Adipocyte (in vitro differentiated cells): ENCODE measurements around the gene GLRA1.

Experiments used
- DNase-seq: peaks from one replicate; pipeline ENCODE4 v3.0.0-alpha.2; 2015; ENCODE audit warnings: low read depth
- H3K27me3 ChIP-seq: replicated peaks from 2 replicates; pipeline ENCODE4 v1.7.0; 2013; ENCODE audit warnings: mild to moderate bottlenecking, low read length, moderate library complexity; ENCODE audit not compliant: control insufficient read depth, insufficient read depth
- H3K36me3 ChIP-seq: 2 replicates; pipeline ENCODE4 v1.7.0; 2013; ENCODE audit warnings: low read length, mild to moderate bottlenecking, moderate library complexity; ENCODE audit not compliant: control insufficient read depth, insufficient read depth, severe bottlenecking
- H3K4me1 ChIP-seq: 2 replicates; pipeline ENCODE4 v1.7.0; 2013; ENCODE audit warnings: mild to moderate bottlenecking, low read length, moderate library complexity; ENCODE audit not compliant: control insufficient read depth, insufficient read depth
- H3K4me3 ChIP-seq: 2 replicates; pipeline ENCODE4 v1.7.0; 2013; ENCODE audit warnings: mild to moderate bottlenecking, low read length, moderate library complexity
- H3K9ac ChIP-seq: 2 replicates; pipeline ENCODE4 v1.7.0; 2013; ENCODE audit warnings: mild to moderate bottlenecking, low read length, moderate library complexity
- H3K9me3 ChIP-seq: 2 replicates; pipeline ENCODE4 v1.7.0; 2013; ENCODE audit warnings: mild to moderate bottlenecking, low read length, moderate library complexity; ENCODE audit not compliant: control insufficient read depth

GLRA1 gene

DNA sequence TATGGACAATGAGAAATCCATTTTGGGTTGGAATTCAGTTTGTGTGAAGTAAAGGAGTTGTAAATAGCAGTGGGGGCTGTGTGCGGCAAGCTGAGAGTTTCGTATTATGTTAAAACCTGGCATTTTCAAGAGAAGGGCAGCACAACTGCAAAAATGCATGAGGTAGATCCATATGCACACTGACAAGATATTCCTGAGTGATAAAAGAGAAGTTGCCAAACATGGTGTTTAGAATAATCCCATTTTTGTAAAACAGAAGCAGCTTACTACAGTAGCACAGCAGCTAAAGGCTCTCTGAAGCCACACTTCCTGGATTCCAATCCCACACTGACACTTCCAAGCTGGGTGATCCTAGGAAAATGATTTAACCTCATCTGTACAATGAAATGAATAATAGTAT is 11.2 kb downstream of the GLRA1 start:
- peaks cover 4% of the 10 kb centered on the region for H3K27me3 ChIP-seq
- no peaks in the 10 kb centered on the region for H3K4me1 ChIP-seq
- H3K9ac ChIP-seq: no peak overlapping the region
- H3K9me3 ChIP-seq: no peaks in the 10 kb centered on the region
- H3K36me3 ChIP-seq: no peaks in the 10 kb centered on the region
- DNase-seq: no peak
- H3K4me3 ChIP-seq: no peak overlapping the region

- H3K9me3 ChIP-seq: no peaks in the 10 kb centered on the region
- DNase-seq: no peak
- H3K27me3 ChIP-seq: peaks cover 4% of the 10 kb centered on the region
- no peaks in the 10 kb centered on the region for H3K36me3 ChIP-seq
- H3K4me1 ChIP-seq: no peaks in the 10 kb centered on the region
- H3K9ac ChIP-seq: no peak overlapping the region
- H3K4me3 ChIP-seq: no peak overlapping the region
Measured at GRCh38 chr5:151912360-151912759, 12.3 kb downstream of the GLRA1 start.

DNA sequence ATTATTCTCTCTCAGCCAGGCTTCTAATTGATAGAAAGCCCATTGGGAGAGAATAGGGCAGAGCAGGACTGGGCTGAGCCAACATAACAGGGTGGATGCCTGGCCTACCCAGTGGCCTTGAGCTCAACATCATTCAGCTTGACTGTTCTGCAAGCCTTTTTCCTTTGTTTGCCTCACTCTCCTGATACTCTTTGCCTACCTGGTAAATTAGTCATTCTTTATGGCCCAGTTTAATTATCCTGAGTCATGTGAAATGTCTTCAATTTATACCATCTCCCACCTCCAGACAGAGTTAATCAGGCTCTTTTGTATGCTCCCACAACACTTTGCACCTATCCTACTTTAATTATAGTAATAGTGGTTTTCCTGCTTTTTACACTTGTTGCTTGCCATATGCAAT is 13.6 kb downstream of the GLRA1 start:
- Histone ChIP-seq H3K4me3 (no peak overlapping the region), H3K36me3 (no peaks in the 10 kb centered on the region), H3K9ac (no peak overlapping the region), H3K9me3 (no peaks in the 10 kb centered on the region), H3K4me1 (no peaks in the 10 kb centered on the region), H3K27me3 (peaks cover 4% of the 10 kb centered on the region)
- DNase-seq: no peak

DNA sequence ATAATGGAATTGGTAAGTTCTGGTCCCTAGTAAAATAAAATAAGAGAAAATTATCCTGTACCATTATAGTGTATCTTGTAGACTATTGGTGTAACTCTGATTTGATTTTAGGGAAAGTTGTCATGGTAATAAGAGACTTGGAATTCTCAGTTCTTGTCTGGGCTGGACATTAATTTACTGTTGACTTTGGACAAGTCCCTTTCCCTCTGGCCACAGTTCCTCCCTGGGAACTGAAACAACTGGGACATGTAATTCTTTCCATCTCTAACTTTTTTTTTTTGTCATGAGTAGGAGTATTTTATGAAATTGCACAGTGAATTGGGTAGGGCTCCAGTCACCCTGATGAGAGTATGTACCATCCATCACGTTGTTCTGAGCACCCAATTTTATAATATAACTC is 15.0 kb downstream of the GLRA1 start:
- peaks cover 4% of the 10 kb centered on the region for H3K27me3 ChIP-seq
- no peak overlapping the region for H3K4me3 ChIP-seq
- no peak for DNase-seq

DNA sequence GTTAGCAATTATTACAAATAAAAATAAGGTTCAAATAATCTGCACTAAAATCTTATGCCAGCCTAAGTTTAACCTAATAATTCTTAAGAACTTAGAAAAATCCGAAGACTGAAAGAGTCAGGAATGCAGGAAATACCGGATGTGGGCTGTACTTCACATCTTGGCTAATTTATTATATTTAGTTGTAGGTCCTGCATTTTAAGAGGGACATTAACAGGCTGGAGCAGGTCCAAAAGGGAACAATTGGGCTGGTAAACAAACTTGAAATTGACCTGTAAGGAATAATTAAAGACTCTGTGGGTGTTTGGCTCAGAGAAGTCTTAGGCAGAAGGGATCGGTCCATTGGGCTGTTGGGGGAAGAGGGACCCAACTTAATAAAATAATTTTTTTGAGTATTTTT is 18.4 kb downstream of the GLRA1 start:
- H3K4me1 ChIP-seq: peaks cover 2% of the 10 kb centered on the region
- no peaks in the 10 kb centered on the region for H3K36me3 ChIP-seq
- no peak for DNase-seq
- no peaks in the 10 kb centered on the region for H3K27me3 ChIP-seq
- no peak overlapping the region for H3K9ac ChIP-seq
- no peak overlapping the region for H3K4me3 ChIP-seq
- H3K9me3 ChIP-seq: no peaks in the 10 kb centered on the region

More for the DNA sequence above, 15.0 kb downstream of the GLRA1 start:
- Histone ChIP-seq H3K36me3 (no peaks in the 10 kb centered on the region), H3K4me1 (no peaks in the 10 kb centered on the region), H3K9ac (no peak overlapping the region), H3K9me3 (no peaks in the 10 kb centered on the region)

DNA sequence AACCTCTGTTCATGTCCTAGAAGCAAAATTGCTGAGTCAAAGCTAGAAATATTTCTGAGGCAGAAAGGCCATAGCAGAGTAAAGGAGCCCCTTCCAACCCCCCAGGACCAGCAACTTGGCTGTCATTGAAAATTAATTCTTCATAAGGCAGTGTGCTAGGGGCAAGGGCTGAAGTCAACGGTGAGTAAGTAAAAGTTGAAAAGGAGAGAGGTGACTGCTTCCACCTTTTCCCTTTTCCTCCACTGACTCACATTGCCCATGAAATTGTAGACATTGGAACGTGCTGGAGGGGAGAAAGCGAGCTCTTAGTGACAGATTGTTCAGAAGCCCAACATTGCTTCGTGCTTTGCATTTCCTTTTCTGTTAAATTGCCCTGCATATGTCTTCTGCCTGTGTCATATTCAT is 19.1 kb downstream of the GLRA1 start:
- no peaks in the 10 kb centered on the region for H3K36me3 ChIP-seq
- no peak overlapping the region for H3K4me3 ChIP-seq
- no peaks in the 10 kb centered on the region for H3K27me3 ChIP-seq
- no peaks in the 10 kb centered on the region for H3K9me3 ChIP-seq
- no peak for DNase-seq
- peaks cover 8% of the 10 kb centered on the region for H3K4me1 ChIP-seq
- H3K9ac ChIP-seq: no peak overlapping the region

- peak; percentile 34 for DNase-seq
- Histone ChIP-seq H3K9me3 (no peaks in the 10 kb centered on the region), H3K4me1 (peaks cover 8% of the 10 kb centered on the region), H3K9ac (no peak overlapping the region), H3K27me3 (no peaks in the 10 kb centered on the region), H3K4me3 (no peak overlapping the region), H3K36me3 (no peaks in the 10 kb centered on the region)
Measured at GRCh38 chr5:151904909-151905308, 19.7 kb downstream of the GLRA1 start.

- DNase-seq: no peak
- no peaks in the 10 kb centered on the region for H3K9me3 ChIP-seq
- H3K36me3 ChIP-seq: no peaks in the 10 kb centered on the region
- no peak overlapping the region for H3K4me3 ChIP-seq
- H3K4me1 ChIP-seq: peaks cover 8% of the 10 kb centered on the region
- no peaks in the 10 kb centered on the region for H3K27me3 ChIP-seq
- H3K9ac ChIP-seq: no peak overlapping the region
Measured at GRCh38 chr5:151904127-151904526, 20.5 kb downstream of the GLRA1 start.

DNA sequence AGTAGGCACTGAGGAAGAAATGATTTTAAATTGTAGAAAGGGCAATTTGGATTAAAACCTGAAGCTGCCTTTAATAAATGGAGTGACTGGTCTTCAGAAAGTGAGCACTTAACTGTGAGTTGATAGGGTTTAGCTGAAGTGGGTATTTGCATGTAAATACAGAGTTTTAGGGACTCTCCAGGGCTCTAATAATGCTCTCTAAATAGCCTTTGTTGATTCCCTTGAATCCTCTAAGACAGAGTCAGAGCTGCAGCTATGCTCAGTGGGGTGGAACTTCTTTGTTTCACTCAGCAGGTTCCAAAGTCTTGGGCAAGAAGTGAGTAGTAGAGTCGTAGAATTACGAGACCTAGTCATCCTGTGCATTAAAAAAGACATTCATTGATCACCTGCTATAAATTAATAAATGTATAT is 21.4 kb downstream of the GLRA1 start:
- no peak for DNase-seq
- H3K9me3 ChIP-seq: no peaks in the 10 kb centered on the region
- H3K4me3 ChIP-seq: no peak overlapping the region
- no peaks in the 10 kb centered on the region for H3K36me3 ChIP-seq
- H3K9ac ChIP-seq: no peak overlapping the region
- H3K4me1 ChIP-seq: peaks cover 8% of the 10 kb centered on the region
- H3K27me3 ChIP-seq: no peaks in the 10 kb centered on the region

DNA sequence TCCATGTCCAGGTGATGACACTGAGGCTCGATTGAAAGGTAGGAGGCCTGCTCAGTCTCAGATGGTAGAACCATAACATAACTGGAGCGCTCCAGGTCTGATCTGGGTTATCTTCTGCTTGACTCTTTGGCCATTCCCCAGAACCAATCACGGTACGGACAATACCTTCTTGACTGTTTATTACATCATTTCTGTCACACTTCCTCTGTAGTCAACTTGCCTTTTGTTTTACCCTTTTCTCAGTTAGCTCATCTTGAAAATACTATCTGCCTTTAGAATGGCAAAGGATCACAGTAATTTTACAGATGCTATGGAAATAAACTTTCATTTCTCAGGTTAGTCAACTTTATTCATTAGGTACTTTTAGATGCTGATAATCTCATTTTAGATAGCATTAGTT is 22.4 kb downstream of the GLRA1 start:
- Histone ChIP-seq H3K4me3 (no peak overlapping the region), H3K36me3 (no peaks in the 10 kb centered on the region), H3K9me3 (no peaks in the 10 kb centered on the region), H3K27me3 (no peaks in the 10 kb centered on the region), H3K4me1 (peaks cover 17% of the 10 kb centered on the region), H3K9ac (no peak overlapping the region)
- no peak for DNase-seq

- H3K36me3 ChIP-seq: no peaks in the 10 kb centered on the region
- no peaks in the 10 kb centered on the region for H3K9me3 ChIP-seq
- DNase-seq: no peak
- peaks cover 21% of the 10 kb centered on the region for H3K4me1 ChIP-seq
- no peak overlapping the region for H3K9ac ChIP-seq
- no peaks in the 10 kb centered on the region for H3K27me3 ChIP-seq
- H3K4me3 ChIP-seq: no peak overlapping the region
Measured at GRCh38 chr5:151901611-151902010, 23.0 kb downstream of the GLRA1 start.

GRCh38 chr5:151900891-151901290 is 23.8 kb downstream of the GLRA1 start:
- Histone ChIP-seq H3K4me3 (no peak overlapping the region), H3K4me1 (peaks cover 27% of the 10 kb centered on the region), H3K9ac (no peak overlapping the region), H3K27me3 (no peaks in the 10 kb centered on the region), H3K36me3 (no peaks in the 10 kb centered on the region), H3K9me3 (no peaks in the 10 kb centered on the region)
- DNase-seq: no peak
